ENCODE data around the gene PTPRM.

- TF ChIP-seq POLR2A (IDR thresholded peaks at IDR 0.05) (no peak), CTCF (IDR thresholded peaks at IDR 0.05) (no peak), POLR2AphosphoS5 (IDR thresholded peaks at IDR 0.05) (no peak)
Measured at GRCh38 chr18:8221452-8221851, 654.3 kb downstream of the PTPRM start.

Data from sigmoid colon (tissue), 4 donors.